ENCODE results near the gene CEP350. TPM values are rescaled to one million over a fixed set of nuclear protein-coding genes. Genes with fewer than 3 reads are reported as not detected.

The CEP350 gene
- total RNA-seq, 1 experiment from 2014 or later: 27.6 TPM

DNA sequence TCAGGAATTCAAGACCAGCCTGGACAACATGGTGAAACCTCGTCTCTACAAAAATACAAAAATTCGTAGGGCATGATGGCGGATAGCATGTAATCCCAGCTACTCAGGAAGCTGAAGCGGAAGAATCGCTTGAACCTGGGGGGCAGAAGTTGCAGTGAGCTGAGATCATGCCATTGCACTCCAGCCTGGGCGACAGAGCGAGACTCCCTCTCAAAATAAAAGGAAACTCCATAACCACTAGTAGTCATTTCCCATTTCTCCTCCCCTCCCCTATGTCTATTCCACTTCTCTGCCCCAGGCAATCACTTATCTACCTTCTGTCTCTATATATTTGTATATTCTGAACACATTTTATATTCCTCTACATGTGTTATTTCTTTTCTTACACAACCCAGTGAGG, 4.0 kb upstream of the CEP350 start:
- intact Hi-C loops (cut with micrococcal nuclease): loop anchor here (5.0 to 10.0 kb wide), 2 partner anchors 217 to 246 kb away; no protein-coding TSS in a partner anchor
- ChIA-PET RAD21 (ENCODE audit: low non-redundant PET in 1 of 2, low total read pairs in 2 of 2, uncharacterized antibody in 2 of 2, unreplicated experiment in 2 of 2) (no interaction called here), CTCF (no interaction called here), POLR2A (no interaction called here)
- no peak for TF ChIP-seq ATF3 (IDR thresholded peaks at IDR 0.05)
- no peak for TF ChIP-seq CEBPB (IDR thresholded peaks at IDR 0.05; ENCODE audit: low read depth)
- no peak for TF ChIP-seq TCF7L2 (IDR thresholded peaks at IDR 0.05; ENCODE audit: borderline replicate concordance, extremely low read depth, insufficient read depth, insufficient read length)
- TF ChIP-seq ZNF274 (IDR thresholded peaks at IDR 0.05; ENCODE audit: low read depth, low read length): no peak
- TF ChIP-seq SP1 (IDR thresholded peaks at IDR 0.05; ENCODE audit: low read depth): no peak
- TF ChIP-seq POLR2A (IDR thresholded peaks at IDR 0.05; ENCODE audit: borderline replicate concordance, extremely low read depth, insufficient read depth, insufficient read length): no peak
- TF ChIP-seq FOSL1 (IDR thresholded peaks at IDR 0.05; ENCODE audit: low read depth): no peak
- no peak for TF ChIP-seq EGR1 (IDR thresholded peaks at IDR 0.05; ENCODE audit: low read depth)
- TF ChIP-seq CBX3 (IDR thresholded peaks at IDR 0.05; ENCODE audit: low read depth): no peak
- no peak for TF ChIP-seq SIN3A (IDR thresholded peaks at IDR 0.05; ENCODE audit: low read depth)
- no peak for TF ChIP-seq POLR2AphosphoS5 (IDR thresholded peaks at IDR 0.05; ENCODE audit: low read depth, low read length)
- no peak for TF ChIP-seq YY1 (IDR thresholded peaks at IDR 0.05; ENCODE audit: extremely low read depth, insufficient replicate concordance, low read depth, low read length)
- no peak for TF ChIP-seq EZH2phosphoT487 (IDR thresholded peaks at IDR 0.05; ENCODE audit: borderline replicate concordance)
- no peak for TF ChIP-seq EZH2 (IDR thresholded peaks at IDR 0.05)
- H3K79me2 ChIP-seq (ENCODE audit: insufficient read depth, low read length): peaks cover 10% of the 10 kb centered on the region
- no peaks in the 10 kb centered on the region for H3K36me3 ChIP-seq (ENCODE audit: control insufficient read depth in 1 of 2, insufficient read depth in 2 of 2, low read length in 2 of 2)
- no peak overlapping the region for H3K4me2 ChIP-seq (ENCODE audit: low read length)
- ATAC-seq (no peak), DNase-seq (ENCODE audit: low read depth, low spot score) (no peak)
- no peaks in the 10 kb centered on the region; the same call in 1 of the 2 replicates for H4K20me1 ChIP-seq (ENCODE audit: insufficient read depth)
- H3K9ac ChIP-seq (ENCODE audit: low read length): no peak overlapping the region
- H3K9me2 ChIP-seq (ENCODE audit: insufficient read depth): no peaks in the 10 kb centered on the region
- H3K27ac ChIP-seq (ENCODE audit: low read depth, low read length): no peak overlapping the region
- no peak overlapping the region for H2AFZ ChIP-seq (ENCODE audit: low read depth, low read length, poor library complexity, severe bottlenecking)
- H3K4me3 ChIP-seq (replicated peaks in 1 of 2; ENCODE audit: low read depth in 1 of 2, low read length in 2 of 2): no peak overlapping the region
- H3K9me3 ChIP-seq (ENCODE audit: control insufficient read depth in 1 of 2, insufficient read depth in 1 of 2, low read depth in 1 of 2, low read length in 2 of 2): no peaks in the 10 kb centered on the region
- no TSS peak for BruUV-seq (replicated peaks)
- peaks cover 0 to 12% of the 10 kb centered on the region in 2 experiments; a peak in 3 of 4 replicates for H3K4me1 ChIP-seq (ENCODE audit: control insufficient read depth in 1 of 2, insufficient read depth in 2 of 2, low read length in 2 of 2)
- no peaks in the 10 kb centered on the region for H3K27me3 ChIP-seq (ENCODE audit: insufficient read depth, low read length)

All from HCT116 (cell line).